Central memory CD4-positive, alpha-beta T cell (primary cell): ENCODE measurements around the gene CPED1.
"Not testable (repeated sequence)": the region's sequence is repeated elsewhere in the genome, so short reads cannot be mapped to it uniquely, and the experiment has no call there.

Experiments used
- DNase-seq: peaks from one replicate; pipeline ENCODE4 v3.0.0; 2022

Gene CPED1

GRCh38 chr7:121043314-121044234, 55.1 kb downstream of the CPED1 start:
- no peak for DNase-seq

GRCh38 chr7:121045090-121045489, 56.6 kb downstream of the CPED1 start:
- no peak for DNase-seq

GRCh38 chr7:121046009-121046408, 57.5 kb downstream of the CPED1 start:
- no peak for DNase-seq

GRCh38 chr7:121046893-121047468, 58.5 kb downstream of the CPED1 start:
- no peak for DNase-seq

- no peak for DNase-seq
Observed at GRCh38 chr7:121048195-121048594, 59.7 kb downstream of the CPED1 start.

GRCh38 chr7:121049028-121049791, 60.7 kb downstream of the CPED1 start:
- DNase-seq = no peak

GRCh38 chr7:121049897-121050296, 61.4 kb downstream of the CPED1 start:
- DNase-seq = no peak

GRCh38 chr7:121053219-121053618, 64.7 kb downstream of the CPED1 start:
- DNase-seq = no peak

GRCh38 chr7:121054925-121055324, 66.4 kb downstream of the CPED1 start:
- DNase-seq = no peak

- DNase-seq = no peak
Observed at GRCh38 chr7:121057878-121058277, 69.4 kb downstream of the CPED1 start.

GRCh38 chr7:121058975-121059374, 70.5 kb downstream of the CPED1 start:
- no peak for DNase-seq

- not testable (repeated sequence) for DNase-seq
Observed at GRCh38 chr7:121059979-121060509, 71.5 kb downstream of the CPED1 start.

GRCh38 chr7:121061677-121062582, 73.4 kb downstream of the CPED1 start:
- DNase-seq = no peak

GRCh38 chr7:121062671-121063279, 74.3 kb downstream of the CPED1 start:
- no peak for DNase-seq

- not testable (repeated sequence) for DNase-seq
Observed at GRCh38 chr7:121067717-121068116, 79.2 kb downstream of the CPED1 start.

- no peak for DNase-seq
Observed at GRCh38 chr7:121069346-121070100, 81.0 kb downstream of the CPED1 start.

GRCh38 chr7:121071132-121071531, 82.6 kb downstream of the CPED1 start:
- no peak for DNase-seq

GRCh38 chr7:121071662-121072061, 83.2 kb downstream of the CPED1 start:
- DNase-seq = no peak

GRCh38 chr7:121072826-121073225, 84.3 kb downstream of the CPED1 start:
- DNase-seq = no peak

- no peak for DNase-seq
Observed at GRCh38 chr7:121073463-121074099, 85.1 kb downstream of the CPED1 start.
